ENCODE results near the gene IL1R2.

GRCh38 chr2:102069311-102069974, 77.7 kb downstream of the IL1R2 start:
- TF ChIP-seq ZNF658 (tag by site-specific recombination; IDR thresholded peaks at IDR 0.05) (no peak), ZNF785 (tag by site-specific recombination; IDR thresholded peaks at IDR 0.05) (no peak)

All from HEK293 (cell line).